Measurements from ENCODE around the gene HID1.

HID1 gene

GRCh38 chr17:74949455-74950115 is 23.0 kb downstream of the HID1 start:
- no peak for DNase-seq (ENCODE audit: low read depth in 1 of 2, low spot score in 1 of 2)

DNA sequence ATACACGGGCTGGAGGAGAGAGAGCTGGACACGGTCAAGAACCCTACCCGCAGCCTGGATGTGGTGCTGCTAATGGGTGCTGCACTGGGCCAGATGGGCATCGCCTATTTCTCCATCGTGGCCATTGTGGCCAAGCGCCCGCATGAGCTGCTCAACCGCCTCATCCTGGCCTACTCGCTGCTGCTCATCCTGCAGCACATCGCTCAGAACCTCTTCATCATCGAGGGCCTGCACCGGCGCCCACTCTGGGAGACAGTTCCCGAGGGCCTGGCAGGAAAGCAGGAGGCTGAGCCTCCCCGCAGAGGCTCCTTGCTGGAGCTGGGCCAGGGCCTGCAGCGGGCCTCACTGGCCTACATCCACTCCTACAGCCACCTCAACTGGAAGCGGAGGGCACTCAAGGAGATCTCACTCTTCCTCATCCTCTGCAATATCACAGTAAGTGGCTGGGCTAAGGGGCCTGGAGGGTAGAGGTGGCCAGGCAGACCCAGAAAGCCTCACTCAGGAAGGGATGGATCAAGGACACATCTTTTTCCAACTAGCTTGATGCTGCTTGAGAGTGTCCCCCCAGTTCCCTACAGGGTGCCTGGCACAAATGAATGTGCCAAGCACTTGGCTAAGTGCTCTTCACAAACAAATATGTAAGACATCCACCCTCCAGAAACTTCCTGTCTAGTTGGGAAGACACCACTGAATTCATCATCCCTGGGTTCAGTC is 25.4 kb downstream of the HID1 start:
- DNase-seq (ENCODE audit: low read depth in 1 of 2, low spot score in 1 of 2): no peak

GRCh38 chr17:74946641-74947040 is 25.9 kb downstream of the HID1 start:
- no peak for DNase-seq (ENCODE audit: low read depth in 1 of 2, low spot score in 1 of 2)

GRCh38 chr17:74945543-74945942 is 27.0 kb downstream of the HID1 start:
- DNase-seq (ENCODE audit: low read depth in 1 of 2, low spot score in 1 of 2): no peak

GRCh38 chr17:74943808-74944522 is 28.6 kb downstream of the HID1 start:
- DNase-seq (ENCODE audit: low read depth in 1 of 2, low spot score in 1 of 2): no peak

GRCh38 chr17:74941128-74941725 is 31.3 kb downstream of the HID1 start:
- no peak for DNase-seq (ENCODE audit: low read depth in 1 of 2, low spot score in 1 of 2)

DNA sequence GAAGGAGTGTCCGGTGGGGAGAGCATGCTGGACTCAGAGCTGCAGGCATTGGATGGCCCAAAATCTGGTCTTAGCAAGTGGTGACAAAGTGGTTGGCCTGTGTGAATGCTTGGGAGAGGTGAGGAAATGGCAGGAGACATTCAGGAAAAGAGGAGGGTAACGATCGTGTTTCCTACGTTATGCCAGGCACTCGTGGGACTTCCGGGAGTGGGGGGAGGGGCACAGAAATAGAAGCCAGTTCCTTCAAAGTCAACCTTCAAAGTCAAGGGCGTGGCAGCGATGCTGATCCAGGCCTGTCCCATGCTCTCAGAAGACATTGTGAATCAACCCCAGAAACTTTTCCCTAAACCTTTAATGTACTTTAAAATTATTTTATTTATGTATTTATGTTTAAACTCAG is 33.0 kb downstream of the HID1 start:
- no peak for DNase-seq (ENCODE audit: low read depth in 1 of 2, low spot score in 1 of 2)

- no peak for DNase-seq (ENCODE audit: low read depth in 1 of 2, low spot score in 1 of 2)
Measured at GRCh38 chr17:74938194-74938950, 34.2 kb downstream of the HID1 start.

DNA sequence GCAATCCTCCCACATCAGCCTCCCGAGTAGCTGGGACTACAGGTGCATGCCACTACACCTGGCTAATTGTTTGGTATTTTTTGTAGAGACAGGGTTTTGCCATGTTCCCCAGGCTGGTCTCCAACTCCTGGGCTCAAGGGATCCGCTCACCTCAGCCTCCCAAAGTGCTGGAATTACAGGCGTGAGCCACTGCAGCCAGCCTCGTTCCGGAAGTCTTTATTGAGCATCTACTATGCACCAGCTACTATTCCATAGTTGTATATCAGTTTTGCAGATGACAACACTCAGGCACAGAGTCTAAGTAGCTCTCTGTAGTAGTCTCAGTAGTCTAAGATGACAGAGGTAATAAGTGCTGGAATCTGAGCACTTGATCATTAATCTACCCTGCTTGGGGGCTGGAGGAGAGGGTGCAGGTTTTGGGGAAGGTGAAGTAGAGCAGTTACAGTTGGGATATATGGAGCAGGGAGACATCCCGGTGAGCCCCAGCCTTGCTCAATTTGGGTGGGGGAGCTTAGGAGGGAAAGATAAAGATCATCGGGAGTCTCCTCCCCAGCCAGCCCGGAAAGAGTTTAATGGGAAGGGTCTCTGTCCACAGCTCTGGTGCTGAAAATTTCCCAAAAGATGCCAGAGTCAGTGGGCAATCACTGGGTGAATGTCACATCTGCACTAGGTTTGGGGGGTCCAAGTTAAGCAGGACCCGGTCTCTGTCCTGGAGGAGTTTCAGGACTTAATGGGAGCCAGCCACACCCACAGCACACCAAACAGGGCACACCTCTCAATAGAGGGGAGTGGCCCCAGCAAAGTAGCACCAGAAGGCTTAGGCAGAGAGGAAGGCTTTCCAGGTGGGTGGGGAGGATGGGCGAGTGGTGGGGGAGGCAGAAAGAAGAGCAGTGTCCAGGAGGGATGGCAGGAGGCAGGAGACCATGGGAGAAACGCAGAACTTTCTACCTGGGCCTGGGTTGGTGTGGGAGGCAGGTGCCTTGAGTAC is 35.2 kb downstream of the HID1 start:
- DNase-seq (ENCODE audit: low read depth in 1 of 2, low spot score in 1 of 2): no peak

DNA sequence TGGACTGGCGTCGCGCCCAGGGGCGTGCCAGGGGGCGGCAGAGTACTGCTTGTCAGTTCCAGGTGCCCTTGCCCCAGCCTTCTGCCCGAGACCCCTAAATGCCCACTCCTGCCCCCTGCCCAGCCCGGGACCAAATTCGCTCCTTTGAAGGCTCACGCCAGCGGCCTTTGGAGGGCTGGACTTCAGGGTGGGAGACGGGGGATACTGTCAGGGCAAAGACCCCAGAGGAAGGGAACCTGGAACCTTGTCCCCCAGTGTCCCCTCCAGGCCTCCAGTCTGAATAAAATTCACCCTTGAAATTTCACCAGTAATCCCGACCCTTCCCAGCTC is 36.1 kb downstream of the HID1 start:
- no peak for DNase-seq (ENCODE audit: low read depth in 1 of 2, low spot score in 1 of 2)

DNA sequence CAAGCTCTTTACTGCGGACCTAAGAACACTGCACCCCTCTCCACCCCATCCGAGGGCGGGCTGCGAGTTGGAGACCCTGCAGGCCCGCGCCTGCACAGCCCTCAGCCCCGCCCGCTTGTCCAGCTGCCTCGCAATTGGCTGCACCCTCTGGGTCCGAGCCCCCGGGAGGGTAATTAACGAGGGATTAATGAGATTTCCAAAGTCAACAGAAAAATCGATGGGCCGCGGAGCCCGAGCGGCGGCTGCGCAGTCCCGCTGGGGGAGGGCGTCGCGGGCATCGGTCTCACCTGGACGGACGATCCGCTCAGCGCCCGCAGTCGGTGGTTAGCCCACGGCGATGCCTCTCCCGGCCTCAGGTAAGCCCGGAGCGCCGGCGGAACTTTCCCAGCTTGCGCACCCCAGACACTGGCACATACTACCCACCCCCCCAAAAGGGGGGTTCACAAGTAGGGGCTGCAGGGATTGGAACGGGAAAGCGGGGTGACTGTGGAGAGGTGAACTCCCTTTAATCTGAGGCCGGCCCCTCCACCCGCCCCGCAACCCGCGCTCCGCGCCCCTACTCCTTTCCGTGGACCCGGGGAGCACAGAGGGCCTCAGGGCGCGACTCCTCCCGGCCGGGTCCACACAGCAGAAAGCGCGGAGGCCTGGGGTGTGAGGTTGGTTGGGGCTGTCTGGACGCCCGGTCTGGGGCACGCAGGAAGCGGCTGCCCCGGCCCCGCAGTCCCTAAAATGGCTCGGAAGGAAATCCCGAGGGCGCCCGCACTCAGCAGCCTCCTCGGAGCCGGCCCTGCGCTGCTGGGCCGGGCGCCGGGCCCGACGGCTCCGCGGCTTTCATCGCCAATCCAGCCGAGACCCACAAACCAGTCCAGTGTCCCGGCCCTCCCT is 36.7 kb downstream of the HID1 start, which contains the start of gene OTOP3:
Gene OTOP3 (plus strand): TSS at position 314 of the 885 bp plus-strand sequence. CDS start 24 bp downstream, at position 338.
- DNase-seq (ENCODE audit: low read depth in 1 of 2, low spot score in 1 of 2): no peak

- DNase-seq (ENCODE audit: low read depth in 1 of 2, low spot score in 1 of 2): no peak
Measured at GRCh38 chr17:74935048-74935447, 37.5 kb downstream of the HID1 start.

GRCh38 chr17:74930535-74931036 is 42.0 kb downstream of the HID1 start:
- no peak for DNase-seq (ENCODE audit: low read depth in 1 of 2, low spot score in 1 of 2)

DNA sequence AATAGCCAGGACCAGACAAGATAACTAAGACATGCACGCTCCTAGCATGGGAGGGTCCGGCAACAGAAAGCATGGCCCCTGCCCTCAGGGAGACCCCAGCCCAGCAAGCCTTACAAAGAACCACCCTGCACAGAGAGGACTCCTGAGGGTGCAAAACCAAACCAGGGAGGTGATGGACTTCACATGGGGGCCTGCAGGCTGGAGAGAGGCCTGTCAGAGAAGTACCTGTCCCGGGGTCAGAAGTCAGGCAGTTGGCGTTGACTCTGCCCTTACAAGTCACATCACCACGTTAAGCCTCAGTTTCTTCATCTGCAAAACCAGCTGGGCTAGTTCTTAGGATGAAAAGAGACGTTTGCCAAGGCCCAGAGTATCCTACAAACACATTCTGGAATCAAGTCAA is 43.8 kb downstream of the HID1 start:
- DNase-seq (ENCODE audit: low read depth in 1 of 2, low spot score in 1 of 2): no peak

DNA sequence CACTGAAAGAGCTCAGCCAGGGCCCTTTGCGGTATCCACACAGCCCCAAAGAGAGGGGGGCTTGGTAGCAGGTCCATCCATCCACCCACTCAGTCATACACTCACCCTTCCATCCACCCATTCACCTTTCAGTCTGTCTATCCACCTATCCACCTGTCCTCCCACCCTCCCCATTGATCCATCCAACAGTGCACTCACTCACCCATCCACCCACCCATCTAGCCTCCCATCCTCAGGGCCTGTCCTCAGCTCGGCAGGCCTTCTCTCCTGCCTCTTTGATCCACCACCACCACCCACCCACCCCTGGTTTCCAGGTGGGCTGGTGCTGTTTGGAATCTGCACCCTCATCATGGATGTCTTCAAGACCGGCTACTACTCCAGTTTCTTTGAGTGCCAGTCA is 47.3 kb downstream of the HID1 start:
- no peak for DNase-seq (ENCODE audit: low read depth in 1 of 2, low spot score in 1 of 2)

- no peak for DNase-seq (ENCODE audit: low read depth in 1 of 2, low spot score in 1 of 2)
Measured at GRCh38 chr17:74924250-74924948, 48.2 kb downstream of the HID1 start, which contains the start of gene OTOP2. Gene OTOP2 (plus strand): TSS chr17:74924273. CDS start chr17:74924633, 360 bp downstream.

GRCh38 chr17:74923538-74924249 is 48.9 kb downstream of the HID1 start:
- peak; percentile 28 to 64 for DNase-seq (ENCODE audit: low read depth in 1 of 2, low spot score in 1 of 2)

Data from stimulated activated CD4-positive, alpha-beta T cell treated with anti-CD3 and anti-CD28 coated beads, Interleukin-15, amount 100 ng/mL, for 1 hour (primary cell).